GM13977 (cell line): ENCODE results near the gene MTA3.
"Not testable (repeated sequence)": the region's sequence is repeated elsewhere in the genome, so short reads cannot be mapped to it uniquely, and the experiment has no call there.

Experiments
- DNase-seq: peaks from one replicate; pipeline ENCODE4 v3.0.0; 2012; ENCODE audit warnings: low spot score
- CTCF ChIP-seq: IDR thresholded peaks from 2 replicates; pipeline ENCODE4 v1.5.1; 2012; ENCODE audit warnings: mild to moderate bottlenecking, control low read depth; ENCODE audit not compliant: insufficient read depth; ENCODE audit errors: extremely low read depth, missing control alignments
- in situ Hi-C: fragments of 300-500 bp; cut with MboI; formaldehyde crosslinking; loops from one replicate; pipeline ENCODE4 v1.12.0; 2022; ENCODE audit warnings: low sequenced_read_pairs, low pct_unique_long_range_greater_than_20kb, mixed read lengths, inconsistent platforms; ENCODE audit not compliant: unreplicated experiment

MTA3 gene

GRCh38 chr2:42602876-42603219 is 34.4 kb downstream of the MTA3 start:
- in situ Hi-C loops, result no loop called here
- no peak for DNase-seq
- no peak for TF ChIP-seq CTCF

GRCh38 chr2:42604341-42604867 is 36.0 kb downstream of the MTA3 start:
- in situ Hi-C loops, DNase-seq: not testable (repeated sequence)

- DNase-seq, in situ Hi-C loops: not testable (repeated sequence)
Measured at GRCh38 chr2:42606166-42606565, 37.7 kb downstream of the MTA3 start.

- TF ChIP-seq CTCF, result no peak
- DNase-seq, result no peak
- in situ Hi-C loops, result no loop called here
Measured at GRCh38 chr2:42607101-42607637, 38.7 kb downstream of the MTA3 start.

GRCh38 chr2:42613281-42614064 is 45.0 kb downstream of the MTA3 start:
- TF ChIP-seq CTCF, result no peak
- DNase-seq, result no peak
- in situ Hi-C loops, result no loop called here

- no peak for TF ChIP-seq CTCF
- in situ Hi-C loops, result no loop called here
- DNase-seq, result no peak
Measured at GRCh38 chr2:42614838-42615237, 46.4 kb downstream of the MTA3 start.

GRCh38 chr2:42618116-42618515 is 49.7 kb downstream of the MTA3 start:
- DNase-seq, result no peak
- no peak for TF ChIP-seq CTCF
- in situ Hi-C loops, result no loop called here
